GM19239 (cell line): ENCODE results near the gene ZIC4.

Source experiments
- DNase-seq: peaks from one replicate; pipeline ENCODE4 v3.0.0; 2011; ENCODE audit warnings: low spot score; ENCODE audit not compliant: insufficient read length
- FAIRE-seq: peaks from 2 replicates; lab custom pipeline; 2011; peaks lifted over from hg19 to GRCh38; lab: Jason Lieb, UNC

ZIC4 gene

DNA sequence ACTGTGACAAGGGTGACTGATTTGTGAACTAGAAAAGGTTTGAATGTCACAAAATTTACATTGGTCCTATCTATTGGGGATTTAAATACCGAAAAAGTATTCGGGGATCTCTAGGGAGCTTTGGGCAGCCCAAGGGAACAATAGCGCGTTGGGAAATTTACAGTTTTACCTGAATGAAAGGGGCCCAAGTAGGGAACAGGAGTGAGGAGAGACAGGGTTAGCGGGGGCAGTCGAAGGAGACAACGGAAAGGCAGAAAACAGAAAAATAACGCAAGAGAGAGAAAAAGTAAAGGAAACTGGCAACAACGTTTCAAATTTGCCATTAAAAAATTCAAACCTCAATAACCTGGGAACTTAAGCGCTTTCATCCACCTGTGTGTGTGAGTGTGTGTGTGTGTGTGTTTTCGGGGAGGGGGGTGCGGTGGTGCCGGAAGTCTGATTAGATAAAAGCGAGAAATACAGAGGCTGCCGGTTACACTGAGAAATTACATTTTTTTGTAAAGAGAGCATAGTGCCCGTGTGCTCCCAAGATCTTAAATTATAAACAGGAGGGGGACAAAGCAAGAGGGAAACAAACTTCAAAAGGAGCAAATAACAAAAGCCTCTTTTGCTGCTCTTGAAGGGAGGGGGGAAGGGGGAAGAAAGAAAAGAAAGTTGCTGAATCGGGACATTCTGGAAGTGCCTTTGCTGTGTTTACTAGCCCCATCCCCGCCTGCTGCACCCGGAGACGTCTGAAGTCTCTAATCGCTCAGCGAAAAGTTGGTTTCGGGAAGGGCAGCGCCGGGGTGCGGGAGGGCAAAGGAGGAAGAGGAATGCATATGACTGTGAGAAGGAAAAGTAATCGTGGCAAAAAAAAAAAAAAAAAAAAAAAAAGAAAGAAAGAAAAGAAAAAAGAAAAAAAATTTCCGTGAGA lies 2.1 kb upstream of the ZIC4 start:
- FAIRE-seq (no peak), DNase-seq (no peak)

- DNase-seq (no peak), FAIRE-seq (no peak)
These were observed 1.3 kb upstream of the ZIC4 start for GRCh38 chr3:147407498-147408187.

DNA sequence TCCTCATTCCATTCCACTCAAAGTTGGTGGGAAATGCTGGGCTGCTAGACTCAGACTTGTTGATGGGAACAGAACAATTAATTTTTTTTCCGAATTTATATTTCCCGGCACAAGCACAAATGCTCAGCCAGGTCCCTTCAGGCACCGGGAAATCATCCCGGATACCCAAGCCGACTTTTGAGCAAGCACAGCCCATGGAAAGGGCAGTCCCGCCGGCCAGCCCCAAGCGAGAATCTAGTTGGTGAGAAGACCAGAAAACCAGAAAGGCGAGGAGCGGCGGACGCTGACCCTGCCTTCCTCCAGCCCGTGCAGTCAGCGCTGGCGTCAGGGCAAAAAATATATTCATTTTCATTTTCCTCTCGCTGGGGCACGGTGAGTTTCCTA lies 763 bp upstream of the ZIC4 start:
- no peak for DNase-seq
- no peak for FAIRE-seq

DNA sequence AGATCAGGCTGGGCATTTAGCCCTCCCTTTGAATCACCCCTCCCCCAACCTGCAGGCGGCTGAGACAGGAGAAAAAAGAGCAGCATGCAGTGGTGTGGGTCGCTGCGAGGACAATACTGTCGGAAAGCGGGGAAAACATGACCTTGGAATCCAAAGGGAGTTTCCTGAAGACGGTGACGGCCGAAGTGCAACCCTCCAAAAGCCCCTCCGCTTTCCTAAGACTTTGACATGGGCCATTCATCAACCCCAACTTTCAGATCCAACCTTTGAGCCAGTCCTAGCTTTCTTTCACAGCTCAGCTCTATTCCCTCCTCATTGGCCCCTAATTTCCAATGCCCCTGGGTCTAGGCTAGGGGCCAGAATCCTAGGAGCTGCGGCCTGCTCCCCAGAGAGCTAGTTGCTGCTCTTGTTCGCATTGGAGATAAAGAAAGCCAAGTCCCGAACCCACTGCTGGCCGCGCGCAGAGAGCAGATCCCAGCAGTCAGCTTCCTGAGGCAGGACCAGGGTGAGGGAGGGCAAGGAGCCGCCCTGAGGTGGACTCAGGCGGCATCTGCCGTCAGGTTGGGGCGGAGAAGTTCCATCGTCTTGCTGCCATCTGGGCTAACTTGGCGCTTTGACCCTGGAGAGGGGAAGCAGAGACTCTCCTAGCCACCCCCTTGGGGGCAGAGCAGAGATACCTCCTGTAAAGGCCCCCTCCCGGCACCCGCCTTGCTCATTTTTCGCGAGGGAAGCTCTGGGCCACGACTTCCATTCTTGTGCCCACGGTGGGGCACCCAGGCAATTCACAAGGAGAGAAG lies 914 bp downstream of the ZIC4 start:
- FAIRE-seq, result no peak

DNA sequence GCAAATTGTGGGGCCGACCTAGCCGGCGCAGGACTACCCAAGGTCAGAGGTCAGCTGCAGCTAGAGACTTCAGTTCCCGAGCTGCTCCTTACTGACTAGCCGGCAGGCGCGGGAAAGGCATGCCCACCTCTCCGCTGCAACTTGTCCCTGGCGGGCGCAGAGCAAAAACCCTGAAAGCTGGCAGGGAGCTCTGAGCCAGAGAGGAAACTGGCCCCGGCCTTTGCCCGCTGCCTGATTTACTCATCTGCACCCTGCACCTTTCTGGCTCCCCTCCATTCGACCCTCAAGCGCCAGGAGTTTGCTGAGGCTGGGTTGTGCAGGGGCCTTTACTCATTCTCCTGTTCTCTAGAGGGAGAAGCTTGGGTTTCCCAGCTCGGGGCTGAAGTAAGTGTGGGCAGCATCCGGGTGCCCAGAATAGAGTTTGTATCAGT lies 1.5 kb downstream of the ZIC4 start:
- DNase-seq (no peak), FAIRE-seq (no peak)

More for the DNA sequence above, 914 bp downstream of the ZIC4 start:
- DNase-seq, result no peak

DNA sequence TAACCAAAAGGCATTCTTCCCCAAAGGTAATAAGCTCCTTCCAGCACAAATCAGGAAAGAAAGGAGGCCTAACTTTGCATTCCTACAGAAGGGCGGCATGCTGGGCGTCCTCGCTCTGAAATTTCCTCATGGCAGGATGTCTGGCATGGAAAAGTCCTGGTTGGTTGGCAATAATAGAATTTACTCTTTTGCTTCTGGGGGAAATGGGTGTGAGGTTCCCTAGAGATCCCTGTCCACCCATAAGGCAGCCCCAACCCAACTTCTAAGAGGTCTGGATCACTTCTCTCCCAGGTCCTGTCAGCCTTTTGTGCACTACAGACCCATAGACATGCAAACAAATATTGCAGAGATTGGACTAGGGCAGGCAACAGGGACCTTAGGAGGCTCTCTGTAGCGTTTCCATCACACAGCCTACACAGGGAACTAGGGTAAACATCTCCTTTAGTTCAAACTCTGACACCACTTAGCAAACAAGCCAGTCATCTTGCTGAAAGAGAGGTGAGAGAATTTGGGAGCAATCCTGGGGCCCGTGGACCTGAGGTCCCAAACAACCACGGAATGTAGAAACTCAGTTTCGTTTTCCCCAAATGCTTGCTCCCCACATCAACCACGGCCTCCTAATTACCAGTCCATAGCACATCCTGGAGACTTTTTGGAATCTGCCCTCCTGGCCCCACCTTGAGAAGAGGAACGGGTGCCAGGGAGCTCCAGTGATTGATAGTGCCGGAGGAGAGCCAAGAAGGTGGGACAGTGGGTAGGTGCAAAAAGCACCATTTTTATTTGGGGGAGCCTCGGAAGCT lies 2.1 kb downstream of the ZIC4 start:
- no peak for DNase-seq
- no peak for FAIRE-seq

GRCh38 chr3:147403511-147403910 lies 2.8 kb downstream of the ZIC4 start:
- DNase-seq (no peak), FAIRE-seq (no peak)

GRCh38 chr3:147402159-147402558 lies 4.2 kb downstream of the ZIC4 start:
- no peak for DNase-seq
- FAIRE-seq, result no peak

DNA sequence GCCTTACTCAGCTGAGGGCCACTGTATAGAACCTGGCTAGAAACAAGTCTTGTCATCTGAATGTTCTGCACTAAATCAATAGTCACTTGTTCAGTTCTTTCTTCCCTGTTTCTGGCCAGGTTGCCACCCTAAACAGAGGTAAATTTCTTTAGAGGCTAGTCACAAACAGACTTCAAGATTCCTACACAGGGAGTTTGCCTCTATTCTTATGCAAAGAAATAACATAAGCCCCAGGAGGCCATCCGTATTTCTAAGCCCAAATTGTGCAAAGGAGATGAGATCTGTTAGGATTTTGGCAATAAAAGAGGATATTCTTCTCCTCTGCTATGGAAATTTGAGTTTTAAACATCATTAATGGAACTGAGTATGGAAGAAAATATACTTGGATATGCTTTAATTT lies 4.9 kb downstream of the ZIC4 start:
- no peak for DNase-seq
- FAIRE-seq, result no peak

GRCh38 chr3:147400999-147401398 lies 5.3 kb downstream of the ZIC4 start:
- FAIRE-seq, result no peak

DNA sequence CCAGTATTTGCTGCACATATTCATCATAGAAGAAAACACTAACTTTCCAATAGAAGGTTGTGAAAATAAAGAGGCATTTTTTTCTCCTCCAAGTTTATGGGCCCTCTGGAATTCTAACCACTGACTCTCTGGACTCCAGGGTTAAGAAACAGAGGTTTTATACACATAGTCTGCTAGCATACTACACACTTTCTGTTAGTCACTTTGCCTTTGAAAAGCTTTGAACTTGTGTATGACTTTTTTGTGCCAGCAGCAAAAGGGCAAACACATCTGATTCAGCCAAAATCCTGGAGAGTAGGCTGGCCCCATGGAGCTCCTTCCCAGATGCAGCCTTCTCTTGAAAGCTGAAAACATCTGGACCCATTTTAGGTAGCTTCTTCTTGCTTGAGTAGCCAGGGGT lies 6.2 kb downstream of the ZIC4 start:
- DNase-seq, result no peak
- no peak for FAIRE-seq

More at GRCh38 chr3:147400999-147401398, 5.3 kb downstream of the ZIC4 start:
- DNase-seq, result no peak

- no peak for DNase-seq
These were observed 7.4 kb downstream of the ZIC4 start for GRCh38 chr3:147398813-147399534.

DNA sequence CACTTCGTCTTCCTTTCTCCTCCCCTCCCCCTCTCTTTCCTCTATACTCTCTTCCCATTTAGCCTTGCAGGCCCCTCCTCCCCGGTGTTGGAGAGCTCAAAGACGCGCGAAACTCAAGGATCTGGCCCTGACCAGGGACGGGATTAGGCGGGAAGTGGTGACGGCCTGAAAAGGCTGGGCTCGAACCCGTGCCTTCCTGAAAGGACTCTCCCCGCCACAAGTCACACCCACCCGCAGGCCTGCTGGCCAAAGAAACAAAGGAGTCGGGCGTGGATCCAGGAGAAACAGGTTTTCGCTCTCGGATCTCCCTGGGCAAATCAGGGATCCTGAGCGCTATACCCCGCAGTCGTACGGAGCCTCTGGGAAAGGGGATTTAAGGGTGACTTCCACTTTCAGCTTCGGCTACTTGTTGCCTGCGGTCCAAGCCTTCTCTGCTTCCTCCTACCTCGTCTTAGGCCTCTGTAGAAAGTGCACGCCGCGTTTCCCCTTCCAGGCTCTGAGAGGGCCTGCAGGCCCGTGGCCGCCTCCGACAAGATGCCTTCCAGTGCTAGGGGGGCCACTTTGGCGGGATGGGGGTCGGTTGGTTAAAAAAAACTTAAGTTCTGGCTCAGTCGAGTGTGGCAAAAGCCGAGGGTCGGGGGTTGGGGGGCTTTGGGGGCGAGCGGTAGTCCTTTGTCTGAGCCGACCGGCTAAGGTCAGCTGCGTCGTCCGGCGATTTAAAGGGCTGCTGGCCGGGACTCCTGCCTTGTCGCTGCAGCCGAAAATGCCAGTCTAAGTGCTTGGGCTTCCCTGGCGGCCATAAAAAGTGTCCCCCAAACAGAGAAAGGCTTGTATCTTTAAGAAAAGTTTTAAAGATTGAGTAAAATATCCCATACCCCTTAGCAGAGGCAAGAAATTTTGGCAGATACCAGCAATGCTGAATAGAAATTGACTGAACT lies 8.2 kb downstream of the ZIC4 start:
- no peak for FAIRE-seq
- no peak for DNase-seq

More at GRCh38 chr3:147398813-147399534, 7.4 kb downstream of the ZIC4 start:
- FAIRE-seq, result no peak

DNA sequence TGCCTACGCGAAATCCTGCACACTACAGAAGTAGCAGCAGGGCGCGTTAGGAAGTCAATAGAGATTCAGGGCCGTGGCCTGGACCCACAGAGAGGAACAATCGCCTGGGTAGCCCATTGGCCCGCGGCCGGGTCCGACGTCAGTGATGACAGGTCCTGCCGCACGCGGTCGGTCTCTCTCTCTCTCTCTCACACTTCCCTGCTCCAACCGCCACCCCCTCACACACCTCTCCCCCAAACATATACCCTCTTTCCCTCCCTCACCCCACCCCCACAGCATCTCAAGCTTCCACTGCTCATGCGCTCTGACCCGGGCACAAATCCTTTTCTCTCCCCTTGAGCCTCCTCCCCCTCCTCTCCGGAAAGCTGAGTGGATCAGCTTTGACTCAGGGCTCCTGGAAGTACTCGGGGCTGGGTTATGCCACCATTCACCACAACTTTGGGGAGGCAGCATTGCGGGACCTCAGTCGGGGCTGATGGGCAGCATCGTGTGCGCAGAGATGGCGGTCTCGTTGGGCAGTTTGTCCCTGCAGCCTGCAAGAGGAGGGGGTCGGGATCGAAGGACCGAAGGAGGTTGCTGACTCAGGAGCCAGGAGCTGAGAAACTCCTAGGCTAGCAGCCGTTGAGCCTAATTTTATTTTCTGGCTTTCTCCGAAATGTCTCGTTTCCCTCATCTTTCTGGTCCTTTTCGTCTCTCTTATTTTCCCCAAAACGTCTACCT lies 9.0 kb downstream of the ZIC4 start:
- FAIRE-seq, result no peak

GRCh38 chr3:147396712-147397046 lies 9.7 kb downstream of the ZIC4 start:
- no peak for DNase-seq
- FAIRE-seq, result no peak

More for the DNA sequence above, 9.0 kb downstream of the ZIC4 start:
- DNase-seq, result no peak

GRCh38 chr3:147395899-147396711 lies 10.2 kb downstream of the ZIC4 start:
- FAIRE-seq, result no peak
- no peak for DNase-seq

- DNase-seq (no peak), FAIRE-seq (no peak)
These were observed 11.5 kb downstream of the ZIC4 start for GRCh38 chr3:147394884-147395225.
